GM18868 (cell line): Measurements from ENCODE around the gene TEX2.
"Not testable (repeated sequence)": the region's sequence is repeated elsewhere in the genome, so short reads cannot be mapped to it uniquely, and the experiment has no call there.

Experiments used
- ATAC-seq: cut with Tn5 transposase; IDR thresholded peaks from one replicate; pipeline ENCODE4 v1.9.1; 2021; ENCODE audit warnings: mild to moderate bottlenecking, moderate library complexity; ENCODE audit not compliant: unreplicated experiment

TEX2 gene

GRCh38 chr17:64187093-64187895 is 75.8 kb downstream of the TEX2 start:
- ATAC-seq, result no peak

GRCh38 chr17:64186171-64187092 is 76.6 kb downstream of the TEX2 start:
- no peak for ATAC-seq

- not testable (repeated sequence) for ATAC-seq
Observed at GRCh38 chr17:64185557-64185956, 77.5 kb downstream of the TEX2 start.

GRCh38 chr17:64185101-64185500 is 78.0 kb downstream of the TEX2 start:
- no peak for ATAC-seq

GRCh38 chr17:64183815-64184214 is 79.2 kb downstream of the TEX2 start:
- no peak for ATAC-seq

GRCh38 chr17:64182325-64183012 is 80.6 kb downstream of the TEX2 start:
- no peak for ATAC-seq

GRCh38 chr17:64180089-64181073 is 82.7 kb downstream of the TEX2 start:
- ATAC-seq, result no peak

GRCh38 chr17:64179024-64179423 is 84.0 kb downstream of the TEX2 start:
- ATAC-seq, result not testable (repeated sequence)

- ATAC-seq, result no peak
Observed at GRCh38 chr17:64178011-64178825, 84.8 kb downstream of the TEX2 start.

GRCh38 chr17:64177311-64178010 is 85.6 kb downstream of the TEX2 start:
- no peak for ATAC-seq

GRCh38 chr17:64176556-64176955 is 86.5 kb downstream of the TEX2 start:
- no peak for ATAC-seq

GRCh38 chr17:64174686-64175456 is 88.2 kb downstream of the TEX2 start:
- ATAC-seq, result no peak

GRCh38 chr17:64173646-64174045 is 89.4 kb downstream of the TEX2 start:
- no peak for ATAC-seq

GRCh38 chr17:64172510-64172909 is 90.5 kb downstream of the TEX2 start:
- ATAC-seq, result no peak

- ATAC-seq, result no peak
Observed at GRCh38 chr17:64171041-64171440, 92.0 kb downstream of the TEX2 start.

GRCh38 chr17:64170286-64170685 is 92.8 kb downstream of the TEX2 start:
- no peak for ATAC-seq

- ATAC-seq, result not testable (repeated sequence)
Observed at GRCh38 chr17:64167666-64168065, 95.4 kb downstream of the TEX2 start.

GRCh38 chr17:64166876-64167275 is 96.2 kb downstream of the TEX2 start:
- ATAC-seq, result no peak
